ENCODE data around the gene AJAP1.

DNA sequence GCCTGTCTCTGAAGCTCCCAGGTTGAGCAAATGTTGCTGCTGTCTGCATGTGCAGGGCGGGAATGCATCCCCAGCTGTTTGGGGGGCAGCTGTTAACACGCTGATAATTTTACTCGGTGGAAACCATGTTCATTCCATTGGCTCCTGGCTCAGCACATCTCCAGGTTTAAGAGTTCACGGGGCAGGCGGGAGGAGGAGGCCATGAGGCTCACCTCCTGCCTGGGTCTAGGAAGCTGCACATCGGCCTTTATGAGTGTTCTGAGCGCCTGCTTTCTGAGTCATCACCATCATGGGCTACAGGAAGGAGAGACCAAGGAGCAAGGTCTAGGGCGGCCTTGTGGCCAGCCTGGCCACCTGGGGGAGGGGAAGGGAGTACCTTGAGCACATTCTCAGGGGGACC lies 29.7 kb downstream of the AJAP1 start:
- TF ChIP-seq, protein P1, sequence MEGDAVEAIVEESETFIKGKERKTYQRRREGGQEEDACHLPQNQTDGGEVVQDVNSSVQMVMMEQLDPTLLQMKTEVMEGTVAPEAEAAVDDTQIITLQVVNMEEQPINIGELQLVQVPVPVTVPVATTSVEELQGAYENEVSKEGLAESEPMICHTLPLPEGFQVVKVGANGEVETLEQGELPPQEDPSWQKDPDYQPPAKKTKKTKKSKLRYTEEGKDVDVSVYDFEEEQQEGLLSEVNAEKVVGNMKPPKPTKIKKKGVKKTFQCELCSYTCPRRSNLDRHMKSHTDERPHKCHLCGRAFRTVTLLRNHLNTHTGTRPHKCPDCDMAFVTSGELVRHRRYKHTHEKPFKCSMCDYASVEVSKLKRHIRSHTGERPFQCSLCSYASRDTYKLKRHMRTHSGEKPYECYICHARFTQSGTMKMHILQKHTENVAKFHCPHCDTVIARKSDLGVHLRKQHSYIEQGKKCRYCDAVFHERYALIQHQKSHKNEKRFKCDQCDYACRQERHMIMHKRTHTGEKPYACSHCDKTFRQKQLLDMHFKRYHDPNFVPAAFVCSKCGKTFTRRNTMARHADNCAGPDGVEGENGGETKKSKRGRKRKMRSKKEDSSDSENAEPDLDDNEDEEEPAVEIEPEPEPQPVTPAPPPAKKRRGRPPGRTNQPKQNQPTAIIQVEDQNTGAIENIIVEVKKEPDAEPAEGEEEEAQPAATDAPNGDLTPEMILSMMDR (IDR thresholded peaks at IDR 0.05), result no peak
- TF ChIP-seq EP300 (IDR thresholded peaks at IDR 0.05) (no peak), POLR2A (IDR thresholded peaks at IDR 0.05) (no peak)
